HG02884 (cell line): ENCODE measurements around the gene FAM162A.

Experiments used
- ATAC-seq: cut with Tn5 transposase; IDR thresholded peaks from one replicate; pipeline ENCODE4 v1.9.1; 2021; ENCODE audit warnings: mild to moderate bottlenecking, moderate library complexity; ENCODE audit not compliant: unreplicated experiment

FAM162A gene

DNA sequence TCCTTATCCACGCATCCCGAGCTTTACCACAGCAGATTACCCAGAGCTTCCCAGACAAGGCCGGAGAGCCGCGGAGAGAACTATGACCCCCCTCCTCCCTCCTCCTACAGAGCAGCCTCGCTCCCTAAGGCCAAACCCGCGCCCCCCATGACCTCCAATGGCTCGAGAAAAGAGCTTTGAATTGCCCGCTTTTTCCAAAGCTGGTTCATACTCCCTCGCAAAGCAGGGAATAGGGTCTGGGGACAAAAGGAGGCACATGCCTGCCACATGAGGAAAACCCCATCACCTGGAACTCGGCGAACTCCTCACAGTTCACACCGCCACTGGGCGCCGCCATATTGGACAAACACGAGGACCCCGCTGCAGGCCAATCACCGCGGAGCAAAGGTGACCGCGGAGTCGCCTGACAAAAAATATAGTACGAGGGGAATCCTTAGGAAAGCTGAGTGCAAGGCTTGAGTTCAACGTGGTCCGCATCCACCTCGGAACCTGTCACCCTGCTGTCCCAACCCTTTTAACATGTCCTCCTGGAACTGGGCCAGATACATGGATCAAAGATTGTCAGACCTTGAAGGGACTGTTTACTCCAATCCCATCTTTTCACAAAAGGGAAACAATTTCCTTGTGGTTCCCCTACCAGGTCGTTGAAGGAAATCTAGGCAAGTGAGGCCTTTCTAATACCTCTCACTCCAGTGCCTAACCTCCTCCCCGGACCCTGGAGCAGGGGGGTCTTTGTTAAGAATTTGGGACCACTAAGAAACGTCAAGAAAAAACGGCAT, 905 bp upstream of the FAM162A start, which contains the start of gene MIX23:
Gene MIX23 (minus strand): TSS at position 344 of the 779 bp plus-strand sequence. CDS start 7 bp downstream, at position 337.
- ATAC-seq: peak; percentile 37

DNA sequence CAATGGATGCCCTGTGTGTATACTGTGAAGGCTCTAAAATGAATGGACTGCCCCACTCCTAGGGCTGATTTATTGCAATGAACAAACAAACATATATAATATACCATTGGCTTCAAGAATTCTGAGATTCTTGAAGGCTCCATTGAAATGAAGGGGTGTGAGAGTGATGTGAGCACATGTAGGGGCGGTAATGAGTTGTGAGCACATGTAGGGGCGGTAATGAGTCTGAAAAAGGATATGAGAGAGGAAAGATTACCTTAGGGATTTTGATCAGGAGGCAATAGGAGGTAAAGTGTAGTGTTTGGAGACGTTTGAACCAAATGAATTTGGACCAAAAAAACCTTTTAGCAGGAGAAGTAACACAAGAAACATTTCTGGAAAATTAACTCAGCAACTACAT, 3.7 kb downstream of the FAM162A start:
- ATAC-seq: no peak

DNA sequence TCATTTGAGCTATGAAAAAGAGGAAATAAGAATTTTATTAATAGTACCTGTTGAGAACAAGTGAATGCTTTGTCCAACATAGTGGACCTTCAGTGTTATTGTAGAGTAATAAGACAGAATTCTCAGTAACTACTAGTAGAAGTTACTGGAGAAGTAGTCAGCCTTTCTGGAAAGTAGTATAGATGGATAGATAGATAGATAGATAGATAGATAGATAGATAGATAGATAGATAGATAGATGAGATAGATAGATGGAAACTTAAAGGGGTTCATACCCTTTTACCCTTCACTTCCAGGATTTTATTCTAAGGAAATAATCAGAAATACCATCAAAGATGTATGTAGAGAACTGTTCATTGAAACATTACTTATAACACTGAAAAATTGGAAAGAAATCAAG, 5.2 kb downstream of the FAM162A start:
- no peak for ATAC-seq

DNA sequence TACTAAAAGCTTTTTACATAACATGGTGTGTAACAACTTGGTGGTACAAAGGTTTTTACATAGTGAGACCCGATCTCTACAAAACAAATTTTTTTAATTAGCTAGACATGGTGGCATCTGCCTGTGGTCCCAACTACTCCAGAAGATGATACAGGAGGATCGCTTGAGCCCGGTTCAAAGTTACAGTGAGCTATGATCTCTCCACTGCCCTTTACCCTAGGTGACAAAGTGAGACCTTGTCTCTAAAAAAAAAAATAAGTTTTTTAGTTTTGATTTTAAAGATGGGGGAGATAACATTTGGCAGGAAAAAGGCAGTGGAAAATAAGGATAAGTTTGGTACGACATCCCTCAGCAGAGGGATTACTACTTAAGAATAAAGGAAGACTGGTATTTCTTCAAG, 5.9 kb downstream of the FAM162A start:
- ATAC-seq: no peak

DNA sequence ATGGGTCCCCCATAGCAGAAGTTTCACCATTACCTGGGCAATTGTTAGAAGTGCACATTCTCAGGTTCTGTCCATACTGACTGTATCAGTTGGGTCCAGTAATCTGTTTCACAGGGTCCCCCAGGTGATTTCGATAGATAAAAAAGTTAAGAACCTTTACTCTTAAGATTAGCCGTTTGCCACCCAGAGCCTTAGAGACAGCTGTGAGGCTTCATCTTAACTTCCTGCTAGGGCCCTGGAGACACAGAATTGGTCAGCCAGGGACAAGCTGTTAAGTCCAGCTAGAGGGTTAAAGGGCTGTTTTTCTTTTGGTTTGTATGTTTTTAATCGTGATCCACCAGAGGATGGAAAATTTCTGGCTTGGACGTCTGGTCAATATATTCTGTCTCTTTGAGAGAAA, 6.7 kb downstream of the FAM162A start:
- ATAC-seq: no peak

DNA sequence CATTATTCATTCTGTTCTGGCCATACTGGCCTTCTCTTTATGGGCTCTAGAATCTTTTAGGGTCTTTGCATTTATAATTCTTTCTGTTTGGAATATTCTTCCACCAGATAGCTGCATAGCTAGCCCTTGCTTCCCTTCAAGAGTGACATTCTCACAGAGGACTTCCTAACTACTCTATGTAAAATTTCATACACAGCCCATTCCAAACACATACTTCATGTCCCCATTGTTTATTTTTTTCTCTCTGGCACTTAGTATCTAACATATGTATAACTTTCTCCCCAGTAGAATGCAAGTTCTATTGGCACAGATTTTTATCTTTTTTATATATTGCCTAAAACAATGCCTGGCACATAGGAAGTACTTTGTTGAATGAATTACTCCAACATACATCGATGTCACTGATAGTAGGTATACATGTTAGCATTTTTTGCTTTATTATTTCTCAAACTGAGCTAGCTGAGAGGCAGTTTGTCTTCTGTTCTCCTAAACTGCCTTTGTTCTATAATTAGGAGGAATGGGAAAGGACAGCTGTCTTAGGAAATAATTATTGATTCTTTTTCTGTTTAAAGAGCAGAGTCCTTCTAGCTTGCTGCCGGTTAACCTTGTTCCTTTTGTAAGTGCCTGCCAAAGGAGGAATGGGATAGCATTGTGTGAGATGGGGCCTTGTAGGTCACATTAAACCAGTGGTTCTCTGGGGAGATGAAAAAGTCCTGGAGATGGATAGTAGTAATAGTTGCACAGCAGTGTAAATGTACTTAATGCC, 7.9 kb downstream of the FAM162A start:
- ATAC-seq: no peak

DNA sequence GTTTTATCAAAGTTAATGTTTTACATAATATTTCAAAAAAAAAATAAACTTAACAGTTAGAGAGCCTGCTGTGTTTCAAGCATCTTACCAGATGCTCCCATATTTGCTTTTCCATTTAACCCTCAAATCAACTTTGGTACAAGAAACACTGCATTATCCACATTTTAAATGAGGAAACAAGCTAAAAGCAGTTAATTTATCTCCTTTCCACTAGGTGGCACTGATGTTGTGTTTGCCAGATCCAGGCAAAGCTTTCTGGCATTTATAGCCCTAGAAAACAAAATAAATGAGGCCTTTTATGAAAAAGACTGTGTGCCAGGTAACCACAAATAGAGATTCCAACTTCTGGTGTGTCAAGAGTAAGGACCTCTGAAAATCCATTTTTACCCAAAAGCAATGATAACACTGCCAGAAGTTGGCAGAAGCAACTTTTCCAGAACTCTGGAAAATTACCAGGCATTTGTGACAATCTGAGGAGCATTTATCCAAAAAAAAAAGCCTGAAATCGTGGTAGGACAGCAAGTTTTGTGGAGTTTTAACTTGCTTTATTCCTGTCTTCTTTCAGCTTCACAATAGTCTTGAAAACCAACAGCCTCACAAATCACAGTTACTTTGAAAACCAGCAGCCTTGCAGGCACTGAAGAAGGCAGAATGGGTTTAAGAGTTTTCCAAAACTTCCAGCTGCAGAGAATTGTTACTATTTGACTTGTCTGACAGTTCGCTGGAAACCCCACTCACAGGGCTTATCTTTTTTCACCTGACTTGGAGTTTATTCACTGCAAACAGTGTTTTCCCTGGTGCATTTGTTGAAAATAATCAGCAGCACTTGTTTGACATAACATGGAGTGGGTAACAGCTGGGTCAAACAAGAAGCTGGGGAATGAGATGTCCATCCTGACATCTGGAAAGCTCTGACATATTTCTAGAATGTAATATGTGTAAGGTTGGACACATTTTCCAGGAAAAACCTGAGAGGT, 9.2 kb downstream of the FAM162A start:
- no peak for ATAC-seq

DNA sequence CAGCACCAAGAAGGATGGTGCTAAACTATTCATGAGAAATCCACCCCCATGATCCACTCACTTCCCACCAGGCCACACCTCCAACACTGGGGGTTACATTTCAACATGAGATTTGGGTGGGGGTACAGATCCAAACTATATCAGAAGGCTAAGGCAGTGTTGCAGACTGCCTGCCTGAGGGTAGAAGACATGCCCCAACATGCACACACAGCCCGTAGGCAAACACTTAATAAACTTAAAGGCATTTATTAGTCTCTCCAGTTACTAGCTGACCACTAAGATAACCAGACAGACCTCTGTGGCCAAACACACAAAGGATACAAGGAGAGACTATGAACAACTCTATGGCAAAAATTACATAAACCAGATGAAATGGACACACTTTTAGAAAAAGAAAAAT, 10.2 kb downstream of the FAM162A start:
- no peak for ATAC-seq

DNA sequence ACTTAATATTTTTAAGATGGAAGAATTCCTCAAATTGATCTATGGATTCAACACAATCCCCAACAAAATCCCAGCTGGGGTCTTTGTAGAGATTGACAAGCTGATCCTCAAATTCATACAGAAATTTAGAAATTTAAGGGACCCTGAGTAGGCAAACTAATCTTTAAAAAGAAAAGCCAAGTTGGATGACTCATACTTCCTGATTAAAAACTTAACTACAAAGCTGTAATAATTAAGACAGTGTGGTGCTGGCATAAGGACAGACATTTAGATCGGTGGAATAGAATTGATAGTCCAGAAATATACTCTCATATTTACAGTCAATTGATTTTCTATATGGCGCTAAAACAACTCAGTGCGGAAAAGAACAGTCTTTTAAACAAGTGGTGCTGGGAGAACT, 11.6 kb downstream of the FAM162A start:
- ATAC-seq: no peak

DNA sequence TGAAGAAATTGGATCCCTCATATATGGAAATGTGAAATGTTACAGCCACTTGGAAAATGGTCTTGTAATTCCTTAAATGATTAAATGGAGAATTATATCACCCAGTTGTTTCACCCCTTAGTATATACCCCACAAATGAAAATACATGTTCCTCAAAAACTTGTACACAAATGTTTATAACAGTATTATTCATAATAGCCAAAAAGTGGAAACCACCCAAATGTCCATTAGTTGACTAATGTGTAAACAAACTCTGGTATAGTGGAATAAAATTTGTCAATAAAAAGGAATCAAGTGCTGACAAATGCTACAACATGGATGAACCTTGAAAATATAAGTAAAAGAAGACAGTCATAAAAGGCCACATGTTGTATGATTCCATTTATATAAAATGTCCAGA, 12.5 kb downstream of the FAM162A start:
- ATAC-seq: no peak

DNA sequence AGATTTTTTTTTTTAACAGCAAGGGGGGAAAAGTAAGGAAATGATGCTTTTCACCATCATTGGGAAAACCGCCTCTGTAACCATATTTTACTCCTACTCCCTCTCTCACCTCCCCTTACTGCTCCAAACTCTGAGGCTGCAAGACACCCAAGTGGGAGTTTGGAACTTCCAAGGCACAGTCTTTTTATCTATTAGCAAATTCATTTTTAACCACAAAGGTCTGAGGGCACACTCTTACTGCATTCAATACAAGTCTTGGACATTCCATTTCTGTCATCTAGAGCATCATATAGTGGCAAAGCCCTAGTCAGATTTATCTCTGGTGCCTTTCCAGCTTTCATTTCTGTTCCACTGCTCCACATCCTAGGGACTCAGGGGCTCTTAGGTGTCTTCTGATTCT, 13.2 kb downstream of the FAM162A start:
- no peak for ATAC-seq

DNA sequence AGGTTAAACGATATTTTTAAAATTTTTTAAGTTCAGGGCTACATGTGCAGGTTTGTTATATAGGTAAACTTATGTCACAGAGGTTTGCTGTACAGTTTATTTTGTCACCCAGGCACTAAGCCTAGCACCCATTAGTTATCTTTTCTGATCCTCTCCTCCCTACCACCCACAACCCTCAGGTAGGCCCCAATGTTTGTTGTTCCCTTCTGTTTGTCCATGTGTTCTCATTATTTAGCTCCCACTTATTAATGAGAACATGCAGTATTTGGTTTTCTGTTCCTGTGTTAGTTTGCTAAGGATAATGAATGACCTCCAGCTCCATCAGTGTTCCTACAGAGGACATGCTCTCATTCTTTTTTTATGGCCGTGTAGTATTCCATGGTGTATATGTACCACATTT, 14.9 kb downstream of the FAM162A start:
- ATAC-seq: no peak

DNA sequence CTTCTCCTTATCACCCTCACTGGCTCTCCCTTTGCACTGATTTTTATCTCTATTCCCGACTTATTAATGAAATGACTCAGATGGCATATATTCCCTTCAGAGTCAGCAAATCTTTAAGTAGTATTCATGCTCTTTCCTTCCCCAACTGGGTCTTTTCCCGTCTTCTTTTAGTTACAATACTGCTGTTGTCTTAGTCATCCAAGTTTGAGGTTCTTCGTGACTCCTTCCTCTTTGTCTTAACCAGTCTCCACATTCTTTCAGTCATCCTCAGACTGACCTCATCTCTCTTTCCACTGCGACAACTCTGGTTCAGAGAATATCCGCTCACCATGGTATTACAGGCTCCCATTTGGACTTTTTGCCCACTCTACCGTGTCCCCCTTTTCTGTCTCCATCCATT, 19.5 kb downstream of the FAM162A start:
- ATAC-seq: no peak

DNA sequence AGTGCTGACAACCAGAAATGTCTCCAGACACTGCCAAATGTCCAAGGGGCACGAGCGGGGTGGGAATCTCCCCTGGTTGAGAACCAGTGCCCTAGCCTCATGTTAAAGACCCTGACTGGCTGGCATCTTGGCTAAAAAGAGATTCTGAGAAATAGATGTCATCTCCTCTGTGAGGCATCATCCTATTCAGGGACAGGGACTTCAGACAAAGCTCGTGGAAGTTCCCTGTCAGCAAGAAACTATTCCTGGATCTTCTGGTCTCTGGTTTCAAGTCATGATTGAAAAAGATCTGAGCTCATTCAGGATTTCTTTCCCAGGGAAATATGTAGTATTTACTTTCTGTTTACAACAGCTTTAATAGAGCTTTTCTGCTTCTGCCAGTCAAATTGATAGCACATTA, 21.0 kb downstream of the FAM162A start:
- ATAC-seq: no peak

DNA sequence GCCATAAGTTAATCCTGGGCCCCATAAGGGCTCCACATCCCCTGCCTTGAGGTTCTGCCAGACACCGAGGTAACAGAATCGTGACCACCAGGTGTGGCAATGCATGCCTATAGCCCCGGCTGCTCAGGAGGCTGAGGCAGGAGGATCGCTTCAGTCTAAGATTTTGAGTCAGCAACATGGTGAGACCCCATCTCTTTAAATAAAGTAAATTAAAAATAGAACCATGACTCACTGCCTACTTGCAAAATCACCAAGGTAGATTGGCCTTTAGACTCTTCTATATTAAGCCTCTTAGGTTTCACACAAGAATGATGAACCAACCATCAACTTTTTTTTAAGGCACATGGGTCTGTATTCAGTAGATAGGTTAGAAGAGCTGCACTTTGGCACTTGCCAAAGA, 22.2 kb downstream of the FAM162A start:
- no peak for ATAC-seq

DNA sequence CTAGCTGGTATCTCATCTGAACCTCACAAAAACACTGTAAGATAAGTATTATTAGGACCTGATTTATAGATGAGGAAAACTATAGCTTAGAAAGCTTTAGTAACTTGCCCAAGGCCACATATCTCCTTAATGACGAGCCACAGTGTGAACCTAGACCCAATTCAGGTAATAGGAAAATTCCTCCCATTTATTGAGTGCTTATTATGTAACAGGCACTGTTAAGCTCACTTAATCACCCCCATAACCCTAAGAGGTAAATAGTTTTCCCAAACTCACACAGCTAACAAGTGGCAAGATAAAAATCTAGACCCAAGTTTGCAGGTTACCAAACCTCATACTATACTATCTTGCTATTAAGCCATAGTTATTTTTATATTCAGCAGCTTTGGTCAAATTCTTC, 24.0 kb downstream of the FAM162A start:
- ATAC-seq: no peak

DNA sequence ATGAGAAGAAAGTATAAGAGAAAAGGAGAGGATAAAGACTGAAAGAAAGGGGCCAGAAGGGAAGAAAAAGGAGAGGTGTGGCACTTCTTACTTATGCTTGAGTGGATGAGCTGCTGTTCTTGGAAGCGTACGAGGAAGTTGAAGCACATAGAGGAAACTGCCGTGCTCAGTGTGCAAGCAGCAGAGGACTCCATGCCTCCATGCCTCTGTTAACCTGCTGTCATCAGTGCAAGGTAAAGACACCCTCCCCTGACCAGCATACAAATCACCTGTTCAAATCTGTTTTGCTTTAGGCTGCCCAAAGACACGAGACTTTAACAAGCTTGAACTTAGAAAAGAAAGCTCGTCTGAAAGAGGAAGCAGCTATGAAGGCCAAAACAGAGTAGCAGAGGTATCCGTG, 25.5 kb downstream of the FAM162A start:
- ATAC-seq: no peak

DNA sequence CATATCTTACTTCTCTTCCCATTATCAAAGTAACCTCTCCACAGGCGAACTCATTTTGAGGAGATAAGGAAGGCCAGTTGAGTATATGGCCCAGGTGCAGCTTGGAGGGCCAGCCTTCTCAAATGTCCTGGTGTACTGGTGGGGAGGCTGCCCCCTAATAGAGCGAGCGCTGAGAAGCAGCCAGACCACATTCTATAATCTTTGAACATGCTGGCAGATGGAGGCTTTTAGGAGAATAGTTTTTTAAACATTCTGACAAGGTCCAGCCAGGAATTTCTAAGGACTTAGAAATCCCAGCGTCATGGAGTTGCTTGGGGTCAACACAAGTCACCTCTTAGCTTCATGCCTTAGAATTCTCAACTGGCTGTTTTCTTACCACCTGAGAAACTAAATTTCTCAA, 26.1 kb downstream of the FAM162A start:
- ATAC-seq: no peak

DNA sequence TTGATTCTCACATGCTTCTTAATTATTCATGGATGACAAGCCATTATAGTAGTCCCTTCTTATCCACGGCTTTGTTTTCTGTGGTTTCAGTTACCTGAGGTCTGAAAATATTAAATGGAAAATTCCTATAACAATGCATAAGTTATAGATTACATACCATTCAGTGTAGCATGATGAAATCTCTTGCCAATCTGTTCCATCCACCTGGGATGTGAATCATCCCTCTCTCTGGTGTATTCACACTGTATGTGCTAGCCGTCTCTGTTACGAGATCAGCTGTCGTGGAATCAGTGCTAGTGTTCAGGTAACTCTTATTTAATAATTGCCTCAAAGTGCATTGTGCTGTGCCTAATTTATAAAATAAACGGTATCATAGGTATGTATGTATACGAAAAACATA, 26.7 kb downstream of the FAM162A start:
- ATAC-seq: no peak

DNA sequence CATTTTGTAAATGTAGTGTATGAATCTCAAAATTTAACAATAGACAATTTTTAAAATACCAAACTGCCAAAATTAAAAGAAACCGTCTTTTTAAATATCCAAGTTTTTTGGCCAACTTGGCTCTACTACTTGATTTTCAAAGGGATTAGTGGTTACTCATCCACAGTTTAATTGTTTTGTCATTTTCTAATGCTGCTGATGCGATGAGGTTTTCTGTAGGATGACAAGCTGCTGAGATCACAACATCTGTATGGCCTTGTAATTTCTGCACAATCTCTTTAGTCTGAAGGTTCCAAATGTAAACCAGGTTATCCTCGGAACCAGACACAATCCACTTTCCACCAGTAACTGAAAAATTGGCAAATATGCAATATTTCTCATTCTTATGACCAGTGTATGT, 30.4 kb downstream of the FAM162A start:
- ATAC-seq: no peak

DNA sequence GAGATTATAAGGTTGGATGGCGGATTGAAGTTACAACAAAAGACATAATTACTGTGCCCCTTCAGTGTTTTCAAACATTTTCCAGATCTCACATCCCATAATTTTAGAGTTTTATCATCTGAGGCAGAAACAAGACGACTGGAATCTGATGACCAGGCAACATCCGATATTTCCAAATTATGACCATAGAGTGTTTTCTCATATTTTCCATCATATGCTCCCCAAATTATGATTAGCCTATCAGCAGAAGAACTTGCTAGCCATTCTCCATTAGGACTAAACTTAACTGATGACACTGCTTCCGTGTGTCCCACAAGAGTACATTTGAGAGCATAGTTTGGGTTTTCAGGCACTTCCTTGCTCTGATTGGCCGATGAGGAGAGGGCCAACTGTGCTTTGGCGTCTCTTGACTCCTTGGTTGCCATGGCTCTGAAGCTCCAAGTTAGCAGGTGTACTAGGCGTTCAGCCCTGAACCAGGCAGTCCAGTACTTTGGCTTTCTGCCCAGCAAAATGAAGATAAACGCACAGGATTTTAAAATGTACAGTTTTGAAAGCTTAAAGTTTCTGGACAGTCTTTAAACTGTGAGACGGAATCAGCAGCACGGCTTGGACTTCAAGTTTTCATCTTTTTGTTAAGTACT, 31.2 kb downstream of the FAM162A start:
- ATAC-seq: peak; percentile 50
